AG09309 (cell line): ENCODE results near the gene DCAF5.
"Not testable (repeated sequence)": the region's sequence is repeated elsewhere in the genome, so short reads cannot be mapped to it uniquely, and the experiment has no call there.

Source experiments
- DNase-seq: peaks from one replicate; pipeline ENCODE4 v3.0.0-alpha.2; 2010; ENCODE audit warnings: low read depth
- H3K4me3 ChIP-seq: 2 replicates; pipeline ENCODE4 v1.5.1; 2011; ENCODE audit warnings: mild to moderate bottlenecking, low read depth, low read length, moderate library complexity; ENCODE audit not compliant: control insufficient read depth
- CTCF ChIP-seq: IDR thresholded peaks from 2 replicates; pipeline ENCODE4 v1.5.1; 2011; ENCODE audit warnings: mild to moderate bottlenecking, low read depth, low read length, inconsistent platforms; ENCODE audit not compliant: insufficient read depth, control insufficient read depth; ENCODE audit errors: missing control alignments

DCAF5 gene, protein sequence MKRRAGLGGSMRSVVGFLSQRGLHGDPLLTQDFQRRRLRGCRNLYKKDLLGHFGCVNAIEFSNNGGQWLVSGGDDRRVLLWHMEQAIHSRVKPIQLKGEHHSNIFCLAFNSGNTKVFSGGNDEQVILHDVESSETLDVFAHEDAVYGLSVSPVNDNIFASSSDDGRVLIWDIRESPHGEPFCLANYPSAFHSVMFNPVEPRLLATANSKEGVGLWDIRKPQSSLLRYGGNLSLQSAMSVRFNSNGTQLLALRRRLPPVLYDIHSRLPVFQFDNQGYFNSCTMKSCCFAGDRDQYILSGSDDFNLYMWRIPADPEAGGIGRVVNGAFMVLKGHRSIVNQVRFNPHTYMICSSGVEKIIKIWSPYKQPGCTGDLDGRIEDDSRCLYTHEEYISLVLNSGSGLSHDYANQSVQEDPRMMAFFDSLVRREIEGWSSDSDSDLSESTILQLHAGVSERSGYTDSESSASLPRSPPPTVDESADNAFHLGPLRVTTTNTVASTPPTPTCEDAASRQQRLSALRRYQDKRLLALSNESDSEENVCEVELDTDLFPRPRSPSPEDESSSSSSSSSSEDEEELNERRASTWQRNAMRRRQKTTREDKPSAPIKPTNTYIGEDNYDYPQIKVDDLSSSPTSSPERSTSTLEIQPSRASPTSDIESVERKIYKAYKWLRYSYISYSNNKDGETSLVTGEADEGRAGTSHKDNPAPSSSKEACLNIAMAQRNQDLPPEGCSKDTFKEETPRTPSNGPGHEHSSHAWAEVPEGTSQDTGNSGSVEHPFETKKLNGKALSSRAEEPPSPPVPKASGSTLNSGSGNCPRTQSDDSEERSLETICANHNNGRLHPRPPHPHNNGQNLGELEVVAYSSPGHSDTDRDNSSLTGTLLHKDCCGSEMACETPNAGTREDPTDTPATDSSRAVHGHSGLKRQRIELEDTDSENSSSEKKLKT

GRCh38 chr14:69152902-69153151, at the start of gene DCAF5:
Gene DCAF5, minus strand, starts transcription at chr14:69153119. Its CDS starts 141 bp downstream, at chr14:69152978.
- DNase-seq = no peak
- no peak for TF ChIP-seq CTCF

DNA sequence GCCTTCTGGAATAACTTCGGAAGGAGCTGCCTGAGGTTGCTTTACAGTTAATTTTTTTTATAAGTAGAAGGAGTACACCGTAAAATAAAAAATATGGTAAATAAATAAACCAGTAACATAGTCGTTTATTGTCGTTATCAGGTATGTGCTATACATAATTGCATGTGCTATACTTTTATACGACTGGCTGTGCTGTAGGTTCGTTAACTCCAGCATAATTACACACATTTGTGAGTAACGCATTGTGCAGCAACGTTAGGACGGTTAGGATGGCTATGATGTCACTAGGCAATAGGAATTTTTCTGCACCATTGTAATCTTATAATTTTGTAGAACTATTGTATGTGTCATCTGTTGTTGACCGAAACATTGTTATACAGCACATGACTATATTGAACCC, 46.9 kb upstream of the DCAF5 start:
- no peak for TF ChIP-seq CTCF
- DNase-seq = no peak
- no peak overlapping the region for H3K4me3 ChIP-seq

More at GRCh38 chr14:69152902-69153151, at the start of gene DCAF5:
- peak within 1 kb of the TSS; percentile 68 for H3K4me3 ChIP-seq

DNA sequence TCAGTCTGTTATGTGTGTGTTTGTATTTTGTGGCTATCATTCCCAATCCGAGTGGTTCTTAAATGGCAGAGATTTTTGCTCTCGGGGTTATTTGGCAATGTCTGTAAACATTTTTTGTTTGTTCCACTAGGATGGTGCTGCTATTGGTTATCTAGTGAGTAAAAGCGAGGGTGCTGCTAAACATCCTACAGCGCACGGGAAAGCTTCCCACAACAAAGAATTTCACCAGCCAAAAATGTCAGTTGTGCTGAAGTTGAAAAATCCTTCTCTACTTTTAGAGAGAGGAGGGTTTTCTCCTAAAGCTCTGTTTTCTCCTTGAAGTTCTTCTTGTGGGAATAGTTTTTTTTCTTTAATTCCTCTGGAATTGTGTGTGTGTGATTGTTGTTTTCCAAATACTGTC, 40.8 kb upstream of the DCAF5 start:
- no peak for DNase-seq
- no peak for TF ChIP-seq CTCF
- H3K4me3 ChIP-seq = no peak overlapping the region

DNA sequence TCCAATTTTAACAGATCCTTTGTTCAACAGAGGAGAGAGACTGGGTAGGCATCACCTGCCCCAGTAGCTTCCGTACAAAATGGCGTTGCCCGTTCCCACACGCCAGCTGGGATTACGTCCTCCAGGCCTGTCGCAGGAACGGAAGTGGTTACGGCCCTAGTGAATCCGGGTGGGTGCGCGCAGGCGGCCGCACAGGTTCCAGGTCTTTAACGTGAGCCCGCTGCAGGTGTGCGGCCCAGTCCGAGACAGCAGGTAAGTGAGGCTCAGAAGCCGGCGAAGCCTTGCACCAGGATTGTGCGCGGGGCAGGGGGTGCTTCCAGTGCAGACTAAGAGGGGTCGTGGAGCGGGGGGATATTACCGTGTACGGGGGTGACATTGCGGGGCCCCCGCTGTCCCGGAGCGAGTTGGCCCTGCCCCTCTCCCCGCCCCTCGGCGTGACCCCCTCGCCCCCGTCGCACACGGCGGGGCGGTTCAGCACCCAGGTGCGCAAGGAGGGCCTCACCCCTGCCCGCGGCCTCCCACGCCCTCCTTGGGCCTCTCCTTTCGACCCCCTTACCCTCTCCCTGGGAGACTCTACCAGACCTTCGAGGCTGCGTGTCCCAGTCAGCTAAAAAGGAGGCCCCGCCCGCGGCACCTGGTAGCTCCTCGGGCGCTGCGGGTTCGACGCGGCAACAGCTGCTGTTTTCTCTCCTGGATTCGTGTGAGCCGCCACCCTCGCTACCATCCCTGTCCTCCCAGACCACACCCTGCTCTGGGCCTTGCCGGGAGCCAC, 38.6 kb upstream of the DCAF5 start, which contains the start of gene EXD2:
EXD2 (plus strand) TSS at position 159 of the 772 bp plus-strand sequence. CDS start 17,973 bp downstream, outside the sequence.
- peak within 1 kb of the TSS; percentile 99 for H3K4me3 ChIP-seq
- TF ChIP-seq CTCF = no peak
- DNase-seq = peak; percentile 27

- no peak overlapping the region for H3K4me3 ChIP-seq
- TF ChIP-seq CTCF = no peak
- DNase-seq = no peak
Observed at GRCh38 chr14:69190191-69190590, 37.3 kb upstream of the DCAF5 start.

DNA sequence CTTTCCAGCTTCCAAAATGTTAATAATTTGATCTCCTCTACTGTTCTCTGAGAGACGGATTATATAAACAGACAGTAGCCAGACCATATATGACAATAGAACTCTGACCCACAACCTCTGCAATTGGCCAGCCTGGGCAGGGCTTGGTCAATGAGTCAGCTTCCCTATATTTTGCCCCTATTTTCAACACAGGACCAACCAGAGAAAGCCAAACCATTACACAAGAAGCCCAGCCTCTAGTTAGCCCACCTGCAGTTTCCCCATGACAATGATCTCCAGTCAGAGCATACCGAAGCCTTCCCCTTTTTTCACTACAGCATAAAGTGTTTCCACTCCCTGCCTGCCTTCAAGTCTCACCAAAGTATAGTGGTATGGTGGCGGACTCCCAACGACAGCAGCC, 30.8 kb upstream of the DCAF5 start:
- DNase-seq = no peak
- no peak overlapping the region for H3K4me3 ChIP-seq
- no peak for TF ChIP-seq CTCF

DNA sequence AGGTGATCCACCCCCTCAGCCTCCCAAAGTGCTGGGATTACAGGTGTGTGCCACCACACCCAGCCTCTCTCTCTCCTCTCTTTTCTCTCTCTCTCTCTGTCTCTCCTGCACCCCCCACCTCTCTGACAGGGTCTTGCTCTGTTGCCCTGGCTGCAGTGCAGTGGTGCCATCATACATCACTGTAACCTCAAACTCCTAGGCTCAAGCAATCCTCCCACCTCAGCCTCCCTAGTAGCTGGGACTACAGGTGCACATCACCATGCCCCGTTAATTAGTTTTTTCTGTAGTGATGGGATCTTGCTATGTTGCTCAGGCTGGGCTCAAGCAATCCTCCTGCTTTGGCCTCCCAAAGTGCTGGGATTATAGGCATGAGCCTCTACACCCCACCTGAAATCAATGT, 29.7 kb upstream of the DCAF5 start:
- not testable (repeated sequence) for DNase-seq, H3K4me3 ChIP-seq
